H1 (cell line): ENCODE data around the gene ACBD6. TPM values are rescaled to one million over a fixed set of nuclear protein-coding genes. Genes with fewer than 3 reads are reported as not detected.

ENCODE experiments used
- CTCF ChIA-PET: fragments of 300-600 bp; sonication (Branson Sonifier 250); formaldehyde crosslinking; loops from one replicate; lab custom pipeline; 2021; ENCODE audit not compliant: partially characterized antibody; lab: Charles Lee
- POLR2A ChIA-PET: fragments of 300-600 bp; sonication (Branson Sonifier 250); formaldehyde crosslinking; loops from one replicate; lab custom pipeline; 2021; ENCODE audit warnings: inconsistent platforms; ENCODE audit not compliant: partially characterized antibody; lab: Charles Lee
- DNase-seq, 2 experiments: peaks; one replicate each; pipeline versions ENCODE4 v3.0.0 to v3.0.0-alpha.2; 2010 to 2022; ENCODE audit warnings: low spot score in 2 of 2, low read depth in 1 of 2, mixed read lengths in 1 of 2
- FAIRE-seq: peaks from 2 replicates; lab custom pipeline; 2011; peaks lifted over from hg19 to GRCh38; lab: Jason Lieb, UNC
- H2AFZ ChIP-seq: 2 replicates; pipeline ENCODE4 v1.8.1; 2012; ENCODE audit warnings: low read length, inconsistent platforms
- H2AK5ac ChIP-seq: 2 replicates; pipeline ENCODE4 v1.6.1; 2013; ENCODE audit warnings: low read depth, low read length
- H2BK120ac ChIP-seq: replicated peaks from 2 replicates; pipeline ENCODE3; 2013; ENCODE audit warnings: low read depth, low read length, inconsistent platforms
- H2BK12ac ChIP-seq: 2 replicates; pipeline ENCODE4 v1.6.1; 2013; ENCODE audit warnings: low read depth, low read length
- H2BK15ac ChIP-seq: 2 replicates; pipeline ENCODE4 v1.6.1; 2013; ENCODE audit warnings: low read length
- H2BK20ac ChIP-seq: 2 replicates; pipeline ENCODE4 v1.6.1; 2013; ENCODE audit warnings: low read length
- H2BK5ac ChIP-seq: 2 replicates; pipeline ENCODE4 v1.6.1; 2013; ENCODE audit warnings: low read depth, low read length
- H3K14ac ChIP-seq: 2 replicates; pipeline ENCODE4 v1.6.1; 2013; ENCODE audit warnings: inconsistent platforms; ENCODE audit not compliant: insufficient read length
- H3K18ac ChIP-seq: 2 replicates; pipeline ENCODE4 v1.6.1; 2013; ENCODE audit warnings: low read length; ENCODE audit errors: extremely low read depth
- H3K23ac ChIP-seq: 2 replicates; pipeline ENCODE4 v1.6.1; 2013; ENCODE audit warnings: inconsistent platforms; ENCODE audit not compliant: insufficient read length
- H3K23me2 ChIP-seq: 2 replicates; pipeline ENCODE4 v1.6.1; 2013; ENCODE audit warnings: low read depth, low read length
- H3K27ac ChIP-seq: 2 replicates; pipeline ENCODE4 v1.6.1; 2011; ENCODE audit warnings: low read depth, low read length, inconsistent platforms
- H3K27me3 ChIP-seq, 4 experiments: replicated peaks in 1 of 4; 1 replicate in 1 of 4; 2 replicates in 3 of 4; pipeline versions ENCODE4 v1.6.1 to v1.8.1; 2011 to 2013; ENCODE audit warnings: low read length in 3 of 4, mild to moderate bottlenecking in 3 of 4, inconsistent platforms in 2 of 4, mixed read lengths in 2 of 4, moderate library complexity in 1 of 4; ENCODE audit not compliant: control insufficient read depth in 3 of 4, insufficient read depth in 3 of 4; ENCODE audit errors: extremely low read depth in 1 of 4
- H3K36me3 ChIP-seq, 4 experiments: 2 replicates each; pipeline versions ENCODE4 v1.6.1 to v1.8.1; 2011 to 2013; ENCODE audit warnings: mild to moderate bottlenecking in 4 of 4, low read length in 3 of 4, moderate library complexity in 2 of 4, control low read depth in 1 of 4, inconsistent platforms in 1 of 4; ENCODE audit not compliant: insufficient read depth in 4 of 4, control insufficient read depth in 2 of 4
- H3K4ac ChIP-seq: replicated peaks from 2 replicates; pipeline ENCODE3; 2013; ENCODE audit warnings: low read length, low read depth, mixed read lengths, inconsistent platforms; ENCODE audit not compliant: insufficient read length
- H3K4me1 ChIP-seq, 4 experiments: replicated peaks in 1 of 4; 1 replicate in 1 of 4; 2 replicates in 3 of 4; pipeline versions ENCODE4 v1.6.1 to v1.8.1; 2011 to 2013; ENCODE audit warnings: low read length in 3 of 4, inconsistent platforms in 2 of 4, mixed read lengths in 1 of 4; ENCODE audit not compliant: insufficient read depth in 4 of 4, control insufficient read depth in 3 of 4
- H3K4me2 ChIP-seq, 2 experiments: 2 replicates each; pipeline versions ENCODE4 v1.6.1 to v1.8.1; 2011 to 2013; ENCODE audit warnings: low read depth in 2 of 2, low read length in 2 of 2, control low read depth in 1 of 2, inconsistent platforms in 1 of 2, mild to moderate bottlenecking in 1 of 2; ENCODE audit not compliant: insufficient read depth in 1 of 2
- H3K4me3 ChIP-seq, 4 experiments: fragments of 200-600, 300-600 bp in 1 of 4; sonication (generic), shearing (Covaris generic), sonication (Bioruptor Twin) in 1 of 4; 2 replicates each; pipeline versions ENCODE4 v1.5.1 to v1.8.1; 2011 to 2016; ENCODE audit warnings: low read length in 4 of 4, low read depth in 3 of 4, control low read depth in 2 of 4, inconsistent platforms in 2 of 4, mild to moderate bottlenecking in 2 of 4, mixed read lengths in 1 of 4, moderate library complexity in 1 of 4; ENCODE audit not compliant: insufficient read depth in 2 of 4; ENCODE audit errors: extremely low read depth in 1 of 4
- H3K56ac ChIP-seq: replicated peaks from 2 replicates; pipeline ENCODE3; 2013; ENCODE audit warnings: low read depth, mild to moderate bottlenecking, mixed read lengths, low read length, inconsistent platforms; ENCODE audit not compliant: insufficient read length
- H3K79me1 ChIP-seq: 2 replicates; pipeline ENCODE4 v1.6.1; 2013; ENCODE audit warnings: low read depth, low read length, control low read depth
- H3K79me2 ChIP-seq, 2 experiments: 2 replicates each; pipeline versions ENCODE4 v1.6.1 to v1.8.1; 2012 to 2013; ENCODE audit warnings: low read length in 2 of 2, mild to moderate bottlenecking in 2 of 2, inconsistent platforms in 1 of 2; ENCODE audit not compliant: insufficient read depth in 2 of 2, control insufficient read depth in 1 of 2
- H3K9ac ChIP-seq, 4 experiments: replicated peaks in 1 of 4; 1 replicate in 1 of 4; 2 replicates in 3 of 4; pipeline versions ENCODE4 v1.6.1 to v1.8.1; 2011 to 2013; ENCODE audit warnings: low read depth in 3 of 4, low read length in 3 of 4, control low read depth in 2 of 4, mild to moderate bottlenecking in 2 of 4, moderate library complexity in 2 of 4, inconsistent platforms in 1 of 4; ENCODE audit errors: extremely low read depth in 1 of 4
- H3K9me3 ChIP-seq, 2 experiments: 2 replicates each; pipeline versions ENCODE4 v1.6.1 to v1.8.1; 2012 to 2013; ENCODE audit warnings: mild to moderate bottlenecking in 2 of 2, moderate library complexity in 2 of 2, control low read depth in 1 of 2, inconsistent platforms in 1 of 2, low read depth in 1 of 2, low read length in 1 of 2, mixed read lengths in 1 of 2; ENCODE audit not compliant: insufficient read depth in 2 of 2
- H4K20me1 ChIP-seq, 2 experiments: replicated peaks in 1 of 2; 2 replicates each; pipeline versions ENCODE3 to v1.8.1; 2011 to 2013; ENCODE audit warnings: inconsistent platforms in 2 of 2, low read length in 2 of 2, mild to moderate bottlenecking in 1 of 2; ENCODE audit not compliant: insufficient read depth in 2 of 2, control insufficient read depth in 1 of 2
- H4K5ac ChIP-seq: 2 replicates; pipeline ENCODE4 v1.6.1; 2013; ENCODE audit warnings: low read length, low read depth, mixed read lengths, inconsistent platforms; ENCODE audit not compliant: insufficient read length
- H4K8ac ChIP-seq: 2 replicates; pipeline ENCODE4 v1.8.0; 2013; ENCODE audit warnings: mild to moderate bottlenecking, moderate library complexity, low read length, inconsistent platforms; ENCODE audit not compliant: insufficient read depth; ENCODE audit errors: extremely low read depth
- H4K91ac ChIP-seq: replicated peaks from 2 replicates; pipeline ENCODE3; 2013; ENCODE audit warnings: low read length, mixed read lengths, inconsistent platforms; ENCODE audit not compliant: insufficient read length
- ASH2L ChIP-seq: fragments of 200-600, 300-600 bp; sonication (generic); IDR thresholded peaks from one replicate; pipeline ENCODE4 v1.7.1; 2017; ENCODE audit warnings: low read length
- CBX5 ChIP-seq: fragments of 300-800, 300-1000 bp; sonication (generic); IDR thresholded peaks from 2 replicates; pipeline ENCODE4 v1.7.1; 2016; ENCODE audit warnings: antibody characterized with exemption, low read length, low read depth
- CREB1 ChIP-seq: IDR thresholded peaks from 2 replicates; pipeline ENCODE4 v1.6.1; 2012; ENCODE audit warnings: inconsistent platforms
- CTBP2 ChIP-seq: IDR thresholded peaks from 2 replicates; pipeline ENCODE4 v1.7.0; 2011; ENCODE audit warnings: borderline replicate concordance, mild to moderate bottlenecking, moderate library complexity, mixed read lengths, low read length; ENCODE audit not compliant: insufficient read depth, insufficient read length
- JUN ChIP-seq: IDR thresholded peaks from 2 replicates; pipeline ENCODE4 v1.6.1; 2011; ENCODE audit warnings: low read depth, mild to moderate bottlenecking, improper control_type of control experiment, low read length
- KDM4A ChIP-seq: IDR thresholded peaks from one replicate; pipeline ENCODE4 v1.7.1; 2012; ENCODE audit warnings: low read depth, mild to moderate bottlenecking, moderate library complexity, low read length, inconsistent platforms; ENCODE audit not compliant: severe bottlenecking
- KDM5A ChIP-seq: fragments of 200-600 bp; IDR thresholded peaks from 2 replicates; pipeline ENCODE4 v1.7.1; 2012; ENCODE audit warnings: mild to moderate bottlenecking, low read length, inconsistent platforms, mixed read lengths
- NANOG ChIP-seq: IDR thresholded peaks from 2 replicates; pipeline ENCODE4 v1.6.1; 2011; ENCODE audit warnings: low read length, low read depth, mild to moderate bottlenecking, inconsistent platforms; ENCODE audit not compliant: insufficient read depth, poor library complexity, severe bottlenecking
- POLR2AphosphoS5 ChIP-seq: IDR thresholded peaks from 2 replicates; pipeline ENCODE4 v1.6.1; 2011; ENCODE audit warnings: low read depth, low read length
- RBBP5 ChIP-seq: IDR thresholded peaks from 2 replicates; pipeline ENCODE4 v1.7.1; 2012; ENCODE audit warnings: low read depth, mild to moderate bottlenecking, inconsistent platforms, low read length, moderate library complexity, borderline replicate concordance
- SIN3A ChIP-seq, 2 experiments: IDR thresholded peaks in 1 of 2; conservative IDR thresholded peaks in 1 of 2; 2 replicates each; pipeline ENCODE4 v1.6.1; 2011 to 2012; ENCODE audit warnings: low read length in 2 of 2, improper control_type of control experiment in 1 of 2, low read depth in 1 of 2, mild to moderate bottlenecking in 1 of 2
- SUZ12 ChIP-seq: fragments of 200-600 bp; sonication (generic); IDR thresholded peaks from 2 replicates; pipeline ENCODE4 v1.6.1; 2012; ENCODE audit warnings: mild to moderate bottlenecking, inconsistent platforms, low read length, moderate library complexity, mixed read lengths
- TCF12 ChIP-seq: IDR thresholded peaks from 2 replicates; pipeline ENCODE4 v1.6.1; 2011; ENCODE audit warnings: low read depth, mild to moderate bottlenecking, low read length
- WGBS, 2 experiments: shearing (Covaris generic) in 1 of 2; methylation state at CpG; one replicate each; pipeline versions ENCODE4 v1.1.6 to v1.1.7; 2013 to 2015; ENCODE audit warnings: low lambda C conversion rate in 2 of 2, mixed read lengths in 2 of 2, inconsistent platforms in 1 of 2, low coverage in 1 of 2, missing lambda C conversion rate in 1 of 2; ENCODE audit not compliant: insufficient replicate concordance in 2 of 2, insufficient coverage in 1 of 2, insufficient read length in 1 of 2; ENCODE audit errors: extremely low coverage in 1 of 2, missing lambda C conversion rate in 1 of 2; 5-methylcytosine and 5-hydroxymethylcytosine counted together
- polyA plus RNA-seq, 7 experiments: library from polyadenylated mRNA; depleted of rRNA in 3 of 7; stranded (reverse) in 5 of 7; unstranded in 2 of 7; fragments of >200 nt in 5 of 7; fragments of 200-250 nt in 2 of 7; gene quantifications; 1 replicate in 5 of 7; 2 replicates in 1 of 7; 4 replicates in 1 of 7; pipeline versions ENCODE4 v1.2.1 to v1.2.3, GENCODE V29; 2011 to 2013; ENCODE audit warnings: missing spikeins in 2 of 7, mixed read lengths in 2 of 7
- total RNA-seq: library from RNA; stranded (reverse); fragmentation: NEBNext Ultra II Directional; extraction: Animal tissue kit (Norgen Biotek cat#: 25700); gene quantifications from 2 replicates; pipeline ENCODE4 v1.2.1, GENCODE V29; 2021

ACBD6 gene
- total and polyA plus RNA-seq, 2 of the 8 experiments (the other 6 are each of a cell fraction or from before 2014, with no cell fraction given), result 52.0 to 67.7 TPM

GRCh38 chr1:180376253-180376652 is 126.1 kb downstream of the ACBD6 start:
- H2BK20ac ChIP-seq, result no peak overlapping the region
- no peaks in the 10 kb centered on the region; the same call in 1 of the 2 replicates for H3K23me2 ChIP-seq
- H3K79me2 ChIP-seq, result peaks cover 0 to 34% of the 10 kb centered on the region in 2 experiments; a peak in 2 of 4 replicates
- no peak overlapping the region for H3K14ac ChIP-seq
- no peak overlapping the region for H3K27ac ChIP-seq
- H4K5ac ChIP-seq, result no peak overlapping the region
- H3K27me3 ChIP-seq, result no peaks in the 10 kb centered on the region
- H3K4me1 ChIP-seq, result peaks cover 0 to 4% (median 0%) of the 10 kb centered on the region in 4 experiments; a peak in 2 of 7 replicates
- no peak overlapping the region for H3K4me3 ChIP-seq
- DNase-seq, result no peak
- 95% methylated on average over 1 of the region's 1 CpG; no CpG with 5 or more reads in 1 of the 2 experiments for WGBS, 2 experiments
- H3K18ac ChIP-seq, result no peak overlapping the region
- H2AK5ac ChIP-seq, result no peak overlapping the region
- H4K91ac ChIP-seq, result no peak overlapping the region
- H3K36me3 ChIP-seq, result no peaks in the 10 kb centered on the region; a peak in 2 of 8 replicates
- no peak overlapping the region for H3K4ac ChIP-seq
- no peak overlapping the region for H2BK12ac ChIP-seq
- no peak overlapping the region for H3K4me2 ChIP-seq
- no peak overlapping the region for H3K9ac ChIP-seq
- H4K20me1 ChIP-seq, result no peaks in the 10 kb centered on the region
- ChIA-PET POLR2A (no interaction called here), CTCF (no interaction called here)
- H3K23ac ChIP-seq, result no peak overlapping the region
- H2BK120ac ChIP-seq, result no peak overlapping the region
- H2BK15ac ChIP-seq, result no peak overlapping the region
- H3K79me1 ChIP-seq, result peaks cover 2% of the 10 kb centered on the region; the same call in 1 of the 2 replicates
- H2AFZ ChIP-seq, result no peak overlapping the region
- no peak overlapping the region for H2BK5ac ChIP-seq
- H4K8ac ChIP-seq, result no peak overlapping the region
- no peak for FAIRE-seq
- H3K9me3 ChIP-seq, result peaks cover 0 to 5% of the 10 kb centered on the region in 2 experiments; a peak in 2 of 4 replicates
- H3K56ac ChIP-seq, result no peak overlapping the region
- TF ChIP-seq SUZ12, result no peak
- no peak for TF ChIP-seq CTBP2
- no peak for TF ChIP-seq NANOG
- no peak for TF ChIP-seq TCF12
- no peak for TF ChIP-seq CBX5
- TF ChIP-seq CREB1, result no peak
- TF ChIP-seq SIN3A (conservative IDR thresholded peaks at IDR 0.05 in 1 of 2, IDR thresholded peaks at IDR 0.05 in 1 of 2; ENCODE audit: low read depth in 1 of 2, low read length in 2 of 2), result no peak
- TF ChIP-seq JUN, result no peak
- TF ChIP-seq KDM4A, result no peak
- TF ChIP-seq RBBP5, result no peak
- no peak for TF ChIP-seq POLR2AphosphoS5
- TF ChIP-seq KDM5A, result no peak
- no peak for TF ChIP-seq ASH2L
